Hematopoietic multipotent progenitor cell treated with erythropoietin and hydrocortisone succinate and interleukin-3 and kit ligand, for 8 days (in vitro differentiated cells): ENCODE data around the gene SHISA9.

ENCODE experiments used
- DNase-seq: peaks from one replicate; pipeline ENCODE4 v3.0.0-alpha.2; 2015

SHISA9 gene

DNA sequence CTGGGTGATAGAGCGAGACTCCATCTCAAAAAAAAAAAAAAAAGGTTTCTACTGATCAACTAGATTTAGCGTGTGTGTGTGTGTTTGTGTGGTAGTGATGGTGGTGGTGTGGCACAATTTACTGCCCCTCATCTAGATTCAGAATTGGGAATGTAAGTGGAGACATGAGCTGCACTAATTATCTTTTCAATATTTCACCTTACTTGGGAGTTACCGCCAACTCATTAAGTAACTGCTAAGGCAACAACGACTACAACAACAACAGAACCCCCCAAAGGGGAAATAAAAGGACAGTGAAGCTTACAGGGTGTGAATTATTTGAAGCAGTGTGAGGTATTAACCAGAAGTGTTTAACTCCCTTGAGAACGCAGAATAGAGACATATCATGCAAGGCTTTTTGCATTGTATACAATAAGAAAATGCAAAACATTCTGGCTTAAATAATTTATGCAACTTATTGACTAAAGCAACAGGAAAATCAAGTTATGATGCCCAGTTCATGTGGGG is 180.5 kb downstream of the SHISA9 start:
- no peak for DNase-seq

DNA sequence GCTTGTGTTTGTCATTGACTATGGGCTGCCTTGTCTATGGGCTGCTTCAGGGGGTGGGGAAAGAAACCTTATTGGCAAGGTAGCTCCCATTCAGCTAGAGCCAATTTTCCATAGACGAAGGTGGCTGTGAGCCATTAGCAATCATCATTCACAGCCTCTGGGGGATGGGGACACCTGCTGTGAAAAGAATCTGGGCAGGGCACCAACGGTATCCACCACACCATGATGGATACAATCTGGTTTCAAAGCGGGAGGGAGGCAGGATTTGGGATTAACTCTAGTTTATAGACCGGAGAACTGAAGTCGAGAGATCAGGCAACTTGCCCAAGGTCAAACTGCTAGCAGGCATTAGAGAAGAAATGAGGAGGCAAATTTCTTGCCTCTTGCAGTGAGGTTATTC is 182.3 kb downstream of the SHISA9 start:
- DNase-seq = no peak

DNA sequence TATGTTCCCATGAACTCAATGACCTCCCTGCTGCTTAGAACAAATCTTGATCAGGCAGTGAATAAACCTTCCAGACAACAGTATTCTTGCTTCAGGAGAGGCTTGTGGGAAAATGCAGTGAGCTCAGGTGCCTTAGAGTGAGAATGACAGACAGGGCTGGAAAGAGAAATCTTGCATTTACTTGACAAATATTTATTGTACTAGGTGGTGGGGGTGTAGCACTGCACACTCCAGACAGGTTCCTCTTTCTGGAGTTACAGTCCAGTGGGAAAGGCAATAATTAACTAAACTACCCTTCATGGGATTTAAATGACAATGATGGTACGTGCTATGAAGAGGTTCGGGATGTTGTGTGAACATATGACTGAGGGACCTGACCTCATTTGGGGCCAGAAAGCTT is 182.9 kb downstream of the SHISA9 start:
- DNase-seq = no peak

DNA sequence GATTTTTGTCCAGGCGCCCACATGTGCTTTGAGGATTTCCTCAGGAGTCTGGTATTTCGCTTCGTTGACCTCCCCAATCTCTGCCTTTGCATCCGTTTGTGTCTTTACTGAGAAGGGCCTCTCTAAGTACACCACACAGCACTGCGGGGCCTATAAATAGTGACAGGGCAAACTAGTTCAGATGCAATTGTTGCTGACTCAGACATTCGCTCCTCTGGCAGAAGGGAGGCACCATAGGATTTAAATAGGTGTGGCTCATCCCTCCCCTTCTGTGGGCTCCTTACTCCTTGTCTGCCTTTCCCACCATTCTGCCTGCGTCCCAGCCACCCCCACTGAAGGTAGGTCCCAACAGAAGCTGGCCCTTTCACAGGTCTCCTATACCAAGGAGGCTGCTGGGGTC is 192.3 kb downstream of the SHISA9 start:
- DNase-seq = no peak

DNA sequence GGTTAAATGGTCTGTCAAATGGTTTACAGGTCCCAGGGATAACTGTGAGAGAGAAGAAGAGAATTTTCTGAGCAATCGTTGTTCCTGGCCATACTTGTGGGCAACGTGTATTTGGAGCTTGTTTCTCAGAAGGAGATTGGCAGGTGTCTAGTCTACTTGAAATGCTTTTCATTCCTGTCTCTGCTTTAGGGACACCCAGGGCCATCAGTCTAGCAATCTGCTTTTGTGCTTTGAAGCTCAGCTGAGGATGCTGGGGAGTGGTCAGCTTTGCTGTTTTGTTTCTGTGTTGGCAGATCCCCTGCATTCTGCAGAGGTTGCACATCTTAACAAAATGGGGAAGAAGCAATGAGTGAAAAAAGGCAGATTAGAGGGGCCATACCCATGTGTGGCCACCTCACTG is 193.7 kb downstream of the SHISA9 start:
- DNase-seq = no peak

DNA sequence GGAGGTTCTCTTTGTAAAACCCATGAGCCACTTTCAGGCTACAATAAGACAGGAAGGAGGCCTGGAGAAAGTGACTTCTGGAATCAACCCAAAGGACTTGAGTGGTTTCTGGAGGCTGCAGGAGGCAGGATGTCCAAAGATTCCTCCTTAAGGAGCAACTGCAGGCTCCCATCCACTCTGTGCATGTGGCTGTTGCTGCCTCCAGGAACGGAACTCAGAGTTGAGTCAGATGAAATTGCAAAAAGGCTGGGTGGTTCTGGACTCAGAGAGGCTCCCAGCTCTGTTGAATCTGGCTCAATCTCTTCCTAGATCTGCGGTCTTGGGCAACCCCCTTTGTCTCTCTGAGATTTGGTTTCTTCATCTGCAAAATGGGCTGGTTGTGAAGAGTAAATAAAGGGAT is 197.1 kb downstream of the SHISA9 start:
- DNase-seq = no peak

DNA sequence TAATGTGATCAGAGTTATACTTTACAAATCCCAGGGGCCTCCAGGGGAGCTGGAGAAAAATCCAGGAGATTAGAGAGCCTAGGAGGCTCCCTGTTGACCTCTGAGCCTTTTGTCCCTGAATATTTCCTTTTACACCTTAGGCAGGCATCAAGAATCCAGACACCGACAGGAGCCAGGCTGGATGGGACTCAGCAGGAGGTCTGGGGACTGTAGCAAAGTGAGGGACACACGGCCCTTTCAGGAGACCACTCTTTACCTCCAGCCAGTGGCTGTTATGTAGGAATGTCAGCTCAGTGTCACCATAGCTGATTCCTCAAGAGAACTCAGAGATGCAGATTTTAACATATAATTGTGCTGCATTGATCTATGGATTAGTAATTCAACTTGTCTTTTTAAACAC is 198.4 kb downstream of the SHISA9 start:
- no peak for DNase-seq

- DNase-seq = no peak
These were observed 199.6 kb downstream of the SHISA9 start for GRCh38 chr16:13100970-13101369.

DNA sequence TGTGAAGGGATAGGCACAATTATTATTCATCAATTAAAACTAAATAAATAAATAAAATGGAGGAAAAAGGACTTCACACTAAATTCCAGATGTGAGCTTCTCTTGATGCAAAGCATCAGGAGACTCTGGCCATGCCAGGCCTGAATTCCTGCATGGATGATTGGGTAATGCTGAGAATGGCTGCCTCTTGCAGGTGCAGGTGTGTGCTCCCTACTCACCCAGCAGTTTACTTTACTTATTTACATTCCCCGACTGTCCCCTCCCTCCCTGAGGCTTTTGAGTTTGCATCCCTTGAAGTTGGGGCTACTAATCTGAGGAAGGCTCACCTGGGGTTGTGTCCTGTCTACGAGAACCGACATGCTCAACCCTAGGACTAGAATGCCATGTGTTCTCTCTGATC is 200.4 kb downstream of the SHISA9 start:
- no peak for DNase-seq

GRCh38 chr16:13102401-13102800 is 201.0 kb downstream of the SHISA9 start:
- DNase-seq = no peak

GRCh38 chr16:13103831-13104530 is 202.6 kb downstream of the SHISA9 start:
- no peak for DNase-seq

GRCh38 chr16:13104772-13105171 is 203.4 kb downstream of the SHISA9 start:
- DNase-seq = no peak

DNA sequence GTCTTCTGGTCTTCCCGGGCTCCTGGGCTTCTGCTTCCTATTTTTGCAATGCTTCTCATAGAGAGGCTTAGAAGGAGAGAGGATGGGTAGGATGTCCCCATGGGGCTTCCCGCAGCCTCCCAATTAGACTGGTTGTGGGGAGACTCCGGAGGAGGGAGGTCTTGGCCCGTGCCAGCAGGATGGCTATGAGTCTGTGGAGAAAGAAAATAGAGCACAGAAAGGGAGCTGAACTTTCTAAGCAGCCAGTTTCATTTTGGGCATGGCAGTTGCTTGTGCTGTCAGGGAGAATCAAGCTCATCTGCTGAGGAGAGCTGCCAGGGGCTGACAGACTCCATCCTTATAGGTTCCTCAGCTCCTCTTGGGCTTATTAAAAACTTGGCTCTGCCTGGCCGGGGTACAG is 204.0 kb downstream of the SHISA9 start:
- no peak for DNase-seq

DNA sequence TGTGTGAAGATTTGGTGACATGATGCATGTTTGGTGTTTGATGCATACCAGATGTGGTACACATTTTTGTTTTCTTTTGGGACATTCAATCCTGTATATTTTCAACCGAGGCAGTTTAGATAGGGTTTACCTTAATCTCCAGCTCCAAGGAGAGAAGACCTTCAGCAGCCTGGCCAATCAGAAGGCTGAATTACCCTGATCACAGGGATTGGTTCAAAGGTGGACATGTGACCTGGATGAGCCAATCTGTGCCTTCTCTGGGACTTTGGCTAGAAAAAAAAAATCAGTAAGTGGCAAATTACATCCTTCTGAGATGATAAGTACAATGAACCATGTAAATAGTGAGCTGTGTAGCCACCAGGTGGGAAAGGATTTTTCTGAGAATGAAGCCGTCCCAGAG is 205.1 kb downstream of the SHISA9 start:
- no peak for DNase-seq

- DNase-seq = no peak
These were observed 206.7 kb downstream of the SHISA9 start for GRCh38 chr16:13108126-13108525.

DNA sequence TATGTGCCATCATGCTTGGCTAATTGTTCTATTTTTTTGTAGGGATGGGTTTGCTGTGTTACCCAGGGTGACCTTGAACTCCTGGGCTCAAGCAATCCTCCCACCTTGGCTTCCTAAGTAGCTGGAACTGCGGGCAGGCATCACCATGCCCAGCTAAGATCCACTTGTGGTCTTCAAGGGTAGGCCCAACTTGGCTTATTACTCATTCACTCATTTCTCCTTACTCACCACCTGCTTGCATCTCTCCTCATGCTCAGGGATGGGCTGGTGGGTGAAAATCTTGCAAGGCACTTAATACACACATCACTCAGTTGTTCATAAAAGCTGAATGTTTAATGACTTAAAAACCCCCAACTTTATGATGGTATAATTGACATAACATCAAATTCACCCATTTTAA is 207.8 kb downstream of the SHISA9 start:
- DNase-seq = no peak

- DNase-seq = no peak
These were observed 208.9 kb downstream of the SHISA9 start for GRCh38 chr16:13110124-13110796.

- DNase-seq = no peak
These were observed 210.3 kb downstream of the SHISA9 start for GRCh38 chr16:13111747-13112146.

DNA sequence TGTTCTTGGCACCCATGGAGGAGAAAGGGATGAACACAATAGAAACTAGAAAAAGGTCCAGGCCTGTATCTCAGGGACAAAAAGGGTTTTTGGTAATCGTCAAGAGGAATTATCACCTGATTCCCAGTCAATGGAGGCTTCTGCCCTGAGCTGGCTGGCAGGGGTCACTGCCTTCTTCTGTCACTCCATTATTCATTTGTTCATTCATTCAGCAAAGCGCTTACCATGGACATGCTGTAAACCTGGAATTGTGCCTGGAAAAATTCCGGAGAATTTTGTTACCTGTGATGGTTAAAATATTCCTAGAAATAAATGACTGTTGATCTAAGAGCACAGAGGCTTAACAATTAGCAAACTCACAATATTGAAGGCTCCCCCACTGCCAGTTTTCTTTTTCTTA is 212.3 kb downstream of the SHISA9 start:
- DNase-seq = no peak

DNA sequence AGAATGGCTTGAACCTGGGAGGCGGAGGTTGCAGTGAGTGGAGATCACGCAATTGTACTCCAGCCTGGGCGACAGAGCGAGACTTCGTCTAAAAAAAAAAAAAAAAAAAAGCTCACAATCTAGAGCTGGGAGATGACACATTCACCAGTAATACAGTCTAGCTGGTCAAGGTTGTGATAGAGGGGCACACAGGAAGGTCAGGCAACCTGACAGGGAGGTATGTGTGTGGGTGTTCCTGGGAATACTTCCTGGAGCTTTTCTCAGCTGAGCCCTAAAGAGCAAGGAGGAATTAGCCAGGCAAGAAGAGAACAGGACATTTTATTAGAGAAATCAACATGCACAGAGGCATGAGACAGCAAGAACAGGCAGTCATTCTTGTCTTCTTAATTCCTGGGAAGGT is 216.7 kb downstream of the SHISA9 start:
- no peak for DNase-seq

GRCh38 chr16:13120091-13120490 is 218.7 kb downstream of the SHISA9 start:
- DNase-seq = no peak

- no peak for DNase-seq
These were observed 219.2 kb downstream of the SHISA9 start for GRCh38 chr16:13120557-13120956.

DNA sequence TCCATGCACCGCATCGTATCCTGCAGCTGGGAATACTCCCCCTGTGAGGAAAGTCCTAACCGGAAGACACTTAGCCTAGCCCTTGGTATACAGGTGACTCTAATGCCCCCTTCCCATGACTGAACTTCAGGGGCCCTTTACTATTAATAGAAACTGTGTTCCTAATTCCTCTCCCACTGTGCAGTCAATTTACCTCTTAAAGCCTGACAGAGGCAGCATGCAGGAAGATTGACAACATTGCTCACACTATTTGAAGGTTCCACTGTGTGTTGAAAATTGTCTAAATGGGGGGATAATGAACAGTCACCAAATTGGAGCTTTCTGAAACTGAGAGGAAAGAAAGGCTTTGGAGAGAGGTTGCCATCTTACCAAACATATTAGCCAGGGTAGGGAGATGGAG is 222.6 kb downstream of the SHISA9 start:
- no peak for DNase-seq

GRCh38 chr16:13127144-13127543 is 225.7 kb downstream of the SHISA9 start:
- no peak for DNase-seq

- no peak for DNase-seq
These were observed 229.2 kb downstream of the SHISA9 start for GRCh38 chr16:13130586-13130985.
